Measurements from ENCODE around the gene FGD1.

The FGD1 gene

DNA sequence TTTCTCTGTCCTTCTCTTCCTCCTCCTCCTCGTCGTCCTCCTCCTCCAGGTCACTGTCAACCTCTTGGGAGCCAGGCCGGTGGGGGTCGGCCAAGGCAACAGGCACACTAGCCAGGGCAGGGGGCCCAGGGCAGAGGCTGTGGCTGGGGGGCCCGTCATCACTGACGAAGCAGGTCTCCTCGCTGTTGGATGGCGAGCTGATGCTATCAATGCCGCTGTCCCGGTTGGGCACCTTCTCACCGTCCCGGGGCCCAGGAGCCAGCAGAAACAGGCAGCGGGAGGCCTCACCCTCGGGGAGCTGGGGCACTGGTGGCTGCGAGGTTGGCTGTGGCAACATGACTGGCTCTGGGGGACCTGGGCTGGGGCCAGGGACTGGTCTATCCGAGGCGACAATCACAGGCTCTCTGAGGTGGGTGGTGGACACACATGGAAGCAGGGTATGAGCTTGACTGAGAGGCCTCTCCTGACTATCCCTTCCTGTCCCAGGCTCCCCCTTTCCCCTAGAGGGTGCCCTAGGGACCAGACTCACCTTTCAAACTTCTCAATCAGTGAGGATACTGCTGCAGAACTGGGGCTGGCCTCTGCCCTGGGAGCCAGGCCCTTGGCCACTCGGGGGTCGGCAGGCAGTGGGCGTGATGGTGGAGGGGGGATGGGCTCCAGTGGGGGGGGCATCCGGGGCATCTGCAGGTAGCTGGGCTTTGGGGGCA lies 25.8 kb downstream of the FGD1 start:
- no peak for DNase-seq

DNA sequence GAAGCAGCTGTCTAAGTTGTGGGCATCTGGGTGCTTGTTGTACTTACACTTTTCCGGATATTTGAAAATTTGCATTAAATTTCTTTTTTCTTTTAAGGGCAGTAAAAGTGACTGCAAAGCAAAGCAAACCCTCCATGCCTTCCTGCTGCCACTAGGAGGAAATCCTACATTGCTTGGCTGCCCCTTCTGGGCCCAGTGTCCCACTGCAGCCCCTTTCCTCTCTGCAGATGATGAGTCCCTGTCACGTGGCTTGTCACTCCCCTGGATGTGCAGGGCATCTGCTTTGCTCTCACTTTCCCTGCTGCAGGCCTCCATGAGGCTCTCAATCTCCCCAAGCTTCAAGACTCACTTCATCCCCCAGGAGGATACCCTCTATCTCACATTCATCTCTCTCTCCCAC lies 43.1 kb downstream of the FGD1 start:
- DNase-seq = peak; percentile 80

DNA sequence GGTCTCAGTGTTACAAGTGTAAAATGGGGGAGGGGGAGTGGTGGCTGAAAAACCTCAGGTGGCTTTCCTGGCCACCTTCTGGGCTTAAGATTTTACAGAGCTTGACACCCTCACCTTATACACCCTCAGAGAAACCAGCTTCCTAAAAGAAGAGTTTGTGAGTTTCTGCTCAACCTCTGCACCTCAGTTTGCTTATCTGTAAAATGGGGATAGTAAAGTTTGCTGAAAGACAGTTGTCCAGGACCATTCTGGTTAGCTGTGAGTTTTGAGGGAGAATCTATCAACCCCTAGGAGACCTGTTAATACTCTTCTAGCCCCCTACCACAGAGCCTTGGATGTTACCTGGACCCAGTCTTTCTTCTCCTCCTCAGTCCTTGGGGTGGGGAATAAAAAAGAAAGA lies 46.1 kb downstream of the FGD1 start:
- no peak for DNase-seq

DNA sequence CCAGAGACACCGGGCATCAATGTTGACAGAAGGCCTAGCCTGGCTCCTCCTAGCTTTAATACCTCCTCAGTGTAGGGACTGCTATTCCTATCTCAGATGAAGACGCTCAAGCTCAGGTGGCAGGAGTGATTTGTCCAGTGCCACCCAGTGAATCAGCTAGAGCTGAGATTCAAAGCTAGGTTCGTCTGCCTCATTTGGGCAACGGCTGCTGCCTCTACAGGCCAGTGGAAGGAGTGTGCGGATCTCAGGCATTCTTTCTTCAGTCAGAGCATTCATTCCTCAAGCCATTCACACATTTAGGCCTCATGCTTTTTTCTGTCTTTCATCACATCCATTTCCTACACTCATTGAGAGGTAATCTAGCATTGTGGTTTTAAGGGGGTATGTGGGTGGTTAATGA lies 48.6 kb downstream of the FGD1 start:
- peak; percentile 52 for DNase-seq

DNA sequence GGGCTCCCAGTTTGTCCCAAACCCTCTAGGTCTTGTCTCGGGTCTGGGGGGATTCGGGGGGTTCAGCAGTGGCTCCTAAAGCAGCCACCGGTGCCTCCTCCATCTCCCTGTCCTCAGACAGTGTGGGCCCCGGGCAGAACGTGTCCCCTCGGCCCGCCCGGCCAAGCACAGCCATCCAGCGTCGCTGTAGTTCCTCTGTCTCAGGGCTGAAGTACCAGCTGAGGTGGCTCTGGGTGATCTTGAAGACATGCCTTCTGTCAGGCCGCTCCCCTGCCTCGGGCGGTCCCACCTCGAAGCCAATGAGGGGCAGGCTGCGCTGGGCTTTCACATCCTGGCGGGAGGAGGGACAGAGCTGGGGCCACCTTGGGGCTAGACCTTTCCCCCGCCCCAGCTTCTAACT lies 50.0 kb downstream of the FGD1 start:
- no peak for DNase-seq

DNA sequence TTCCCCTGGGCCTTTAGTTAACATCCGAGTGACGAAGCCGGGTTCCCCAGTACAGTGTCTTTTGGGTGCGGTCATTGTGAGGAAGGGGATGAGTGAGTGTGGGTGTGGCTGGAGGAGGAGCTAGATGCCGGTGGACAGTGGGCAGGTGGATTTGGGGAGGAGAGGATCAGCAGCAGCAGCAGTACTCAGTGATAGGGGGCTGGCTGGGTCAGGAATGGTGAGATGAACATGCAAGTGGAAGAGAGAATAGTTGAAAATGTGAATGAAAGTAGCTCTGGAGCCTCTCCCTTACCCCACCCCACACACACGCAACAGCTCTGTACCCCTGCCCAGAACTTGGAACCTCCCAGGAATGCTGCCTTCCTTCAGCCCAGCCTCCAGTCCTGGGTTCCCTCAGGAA lies 51.3 kb downstream of the FGD1 start:
- DNase-seq = no peak

DNA sequence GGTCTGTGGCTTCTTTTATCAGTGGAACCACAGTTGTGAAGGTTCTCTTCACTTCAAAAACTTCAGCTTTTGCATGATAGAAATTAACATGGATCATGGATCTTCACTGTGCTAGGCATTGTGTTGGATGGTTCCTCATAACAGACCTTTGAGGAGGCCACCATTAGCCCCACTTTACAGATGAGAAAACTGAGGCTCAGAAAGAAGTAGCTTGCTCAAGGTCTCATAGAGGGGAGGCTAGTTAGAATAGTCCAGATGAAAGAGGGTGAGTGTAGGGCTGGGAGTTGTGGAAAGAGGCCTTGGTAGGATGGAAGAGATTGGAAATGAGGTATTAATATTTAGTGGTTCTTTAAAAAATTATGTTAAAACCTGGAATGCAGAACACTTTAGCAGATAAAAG lies 53.2 kb downstream of the FGD1 start:
- no peak for DNase-seq

DNA sequence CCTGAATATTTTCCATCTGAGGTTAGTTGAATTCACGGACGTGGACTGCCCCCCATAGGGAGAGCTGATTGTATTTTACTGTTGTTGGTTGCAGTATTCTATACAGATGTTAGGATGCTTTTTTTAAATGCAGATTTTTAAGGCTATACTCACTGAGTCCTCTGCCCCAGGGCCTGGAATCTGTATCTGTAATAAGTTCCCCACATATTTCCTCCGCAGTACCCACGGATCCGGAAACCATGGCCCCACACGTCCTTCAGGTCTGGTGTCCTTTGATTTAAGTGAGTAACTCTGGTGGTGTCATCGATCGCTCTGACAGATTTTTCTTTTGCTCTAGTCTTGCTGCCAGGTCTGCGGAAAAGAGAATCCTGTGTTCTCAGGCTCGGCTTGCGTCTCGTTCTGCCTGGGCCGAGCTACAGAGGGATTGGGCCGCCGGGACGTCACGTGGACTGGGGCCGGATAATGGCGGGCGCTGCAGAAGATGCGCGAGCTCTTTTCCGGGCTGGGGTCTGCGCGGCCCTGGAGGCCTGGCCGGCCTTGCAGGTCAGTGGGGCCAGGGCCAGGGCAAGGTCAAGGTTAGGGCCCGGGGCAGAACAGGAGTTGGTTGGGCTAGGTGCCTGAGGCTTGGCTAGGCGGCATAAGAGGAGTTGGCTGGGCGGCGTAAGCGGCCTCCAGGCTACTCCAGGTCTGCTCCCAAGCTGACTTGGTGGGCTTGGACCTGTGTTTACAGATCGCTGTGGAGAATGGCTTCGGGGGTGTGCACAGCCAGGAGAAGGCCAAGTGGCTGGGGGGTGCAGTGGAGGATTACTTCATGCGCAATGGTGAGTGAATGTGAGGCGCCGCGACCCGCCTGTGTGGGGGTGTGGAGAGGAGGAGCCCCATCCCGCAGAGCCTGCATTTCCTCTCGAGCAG lies 55.8 kb downstream of the FGD1 start, which contains the start of gene TSR2:
Gene TSR2 (plus strand): TSS at position 445 of the 912 bp plus-strand sequence. CDS start 18 bp downstream, at position 463.
- peak; percentile 94 for DNase-seq

DNA sequence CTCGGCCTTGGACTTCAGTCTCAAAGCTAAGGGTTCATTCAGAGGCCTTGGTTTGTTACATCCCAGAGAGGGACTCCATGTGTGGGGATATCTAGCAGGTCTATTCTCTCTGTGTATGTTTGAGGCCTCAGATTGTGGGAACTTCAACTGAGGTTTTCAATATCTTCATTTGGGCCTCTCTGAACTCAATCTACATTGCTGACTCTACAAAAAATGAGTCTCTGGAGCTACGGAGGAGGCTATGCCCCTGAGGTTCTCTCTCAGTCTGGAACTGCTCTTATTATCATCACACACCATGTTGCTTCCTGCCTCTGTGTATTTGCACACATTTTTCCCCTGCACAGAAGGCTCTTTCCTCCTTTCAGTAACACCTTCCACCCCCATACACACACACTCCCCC lies 60.9 kb downstream of the FGD1 start:
- no peak for DNase-seq

DNA sequence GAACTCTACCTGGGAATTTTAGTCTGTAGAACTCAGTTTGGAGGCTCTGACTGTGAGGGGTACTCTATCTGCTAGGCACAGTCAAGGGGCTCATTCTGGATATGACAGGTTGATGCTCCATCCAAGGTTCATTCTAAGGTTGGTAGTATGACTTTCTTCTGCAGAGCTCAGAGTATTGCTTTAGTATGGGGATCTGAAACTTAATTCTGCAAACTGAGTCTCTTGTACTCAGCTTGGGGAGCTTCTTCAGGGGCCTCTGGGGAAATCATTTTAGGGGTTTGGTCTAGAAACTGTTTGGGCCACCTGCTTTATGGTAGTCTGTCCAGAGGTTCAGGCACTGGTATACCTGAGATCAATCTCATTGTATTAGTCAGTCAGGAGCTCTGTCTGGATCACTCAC lies 65.5 kb downstream of the FGD1 start:
- no peak for DNase-seq

DNA sequence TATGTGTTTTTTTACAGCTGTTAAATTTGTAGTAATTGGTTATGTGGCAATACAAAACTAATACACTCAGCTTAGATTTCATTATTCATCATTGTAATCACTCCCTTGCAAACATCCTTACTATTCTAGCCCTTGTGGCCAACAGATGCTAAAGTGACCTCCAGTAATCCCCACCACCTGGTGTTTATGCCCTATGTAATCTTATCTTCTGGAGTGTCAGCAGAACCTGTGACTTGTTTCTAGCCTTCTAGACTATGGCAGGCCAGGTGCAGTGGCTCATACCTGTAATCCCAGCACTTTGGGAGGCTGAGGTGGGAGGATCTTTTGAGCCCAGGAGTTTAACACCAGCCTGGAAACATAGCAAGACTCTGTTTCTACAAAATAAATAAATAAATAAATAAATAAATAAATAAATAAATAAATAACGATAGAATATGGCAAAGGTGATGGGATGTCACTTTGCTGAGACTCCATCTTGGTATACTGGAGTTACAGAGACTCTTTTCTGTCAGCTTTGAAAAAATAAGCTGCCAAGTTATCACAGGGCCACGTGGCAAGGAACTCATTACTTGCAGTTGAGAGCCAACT lies 68.1 kb downstream of the FGD1 start:
- peak; percentile 93 for DNase-seq

DNA sequence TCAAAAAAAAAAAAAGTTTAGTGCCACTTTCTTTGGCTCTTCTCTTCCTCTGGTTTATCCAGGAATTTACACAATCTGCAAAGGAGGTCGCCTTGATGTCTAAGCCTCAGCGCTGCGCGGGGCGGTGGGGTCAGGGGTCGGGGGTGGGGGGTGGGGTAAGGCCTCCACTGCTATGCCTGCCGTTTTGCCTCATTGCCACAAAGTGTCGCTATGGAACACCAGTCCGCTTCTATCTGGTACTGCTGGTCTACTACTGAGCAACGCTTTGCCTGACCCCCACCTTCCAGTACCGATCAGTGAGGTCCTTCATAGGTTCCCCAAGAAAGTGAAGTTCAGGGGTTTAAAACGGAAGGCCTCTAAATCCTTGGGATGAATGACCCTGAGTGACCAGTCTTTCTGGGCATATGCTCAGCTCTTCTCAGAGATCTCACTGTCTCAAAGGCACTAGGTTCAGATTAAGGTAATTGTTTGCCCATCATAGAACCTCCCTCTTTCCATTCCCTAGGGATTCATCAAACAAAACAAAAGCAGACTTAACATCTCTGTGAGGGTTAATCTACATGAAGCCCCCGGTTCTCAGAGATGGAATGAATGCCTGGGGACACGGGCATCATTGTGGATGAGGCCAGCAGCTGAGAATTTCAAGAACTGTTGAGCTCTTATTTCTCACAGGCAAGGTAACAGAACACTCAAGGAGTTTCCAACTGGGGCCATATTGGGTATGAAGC lies 72.7 kb downstream of the FGD1 start:
- DNase-seq = no peak

DNA sequence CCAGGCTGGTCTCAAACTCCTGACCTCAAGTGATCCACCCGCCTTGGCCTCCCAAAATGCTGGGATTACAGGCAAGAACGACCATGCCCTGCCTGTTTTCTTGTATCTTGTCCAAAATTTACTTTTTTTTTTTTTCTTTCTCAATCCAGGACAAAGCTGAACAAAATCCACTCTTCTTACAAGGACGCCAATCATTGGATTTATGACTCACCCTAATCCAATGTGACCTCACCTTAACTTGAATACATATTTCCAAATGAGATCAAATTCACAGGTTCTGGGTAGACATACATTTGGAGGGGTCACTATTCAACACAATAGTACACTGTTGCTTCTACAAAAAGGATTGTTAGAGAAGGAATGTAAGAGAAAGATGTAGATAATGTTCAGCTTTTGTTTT lies 73.9 kb downstream of the FGD1 start:
- no peak for DNase-seq

DNA sequence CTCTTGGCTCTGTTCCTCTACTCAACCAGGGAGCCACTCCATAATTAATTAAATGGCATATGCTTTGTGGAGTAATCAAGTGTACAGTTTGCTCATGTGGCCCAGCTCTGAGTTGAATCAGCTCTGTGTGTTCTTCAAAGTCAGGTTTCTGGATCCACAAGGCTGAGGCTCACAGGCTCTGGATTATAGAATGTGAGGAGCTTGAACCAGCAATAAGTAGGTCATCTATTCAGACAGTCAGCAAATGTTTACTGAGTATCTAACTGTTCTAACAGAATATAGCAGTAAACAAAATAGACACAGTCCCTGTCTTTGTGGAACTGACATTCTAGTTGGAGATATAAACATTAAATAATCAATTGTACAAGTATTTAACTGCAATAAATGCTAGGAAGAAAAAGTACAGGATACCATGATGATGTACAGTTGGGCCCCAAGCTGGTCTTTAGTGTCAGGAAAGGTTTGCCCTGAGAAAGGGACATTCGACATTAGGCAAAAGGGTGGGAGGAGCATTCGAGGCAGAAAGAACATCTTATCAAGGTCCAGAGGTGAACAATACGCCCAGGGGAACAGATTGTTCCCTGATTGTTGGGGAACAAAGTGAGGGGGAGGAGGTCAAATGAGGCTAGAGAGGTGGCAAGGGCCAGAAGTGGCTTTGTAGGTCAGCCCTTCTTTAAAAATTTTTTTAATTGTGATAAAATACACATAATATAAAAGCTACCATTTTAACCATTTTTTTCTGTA lies 76.3 kb downstream of the FGD1 start:
- DNase-seq = peak; percentile 13

DNA sequence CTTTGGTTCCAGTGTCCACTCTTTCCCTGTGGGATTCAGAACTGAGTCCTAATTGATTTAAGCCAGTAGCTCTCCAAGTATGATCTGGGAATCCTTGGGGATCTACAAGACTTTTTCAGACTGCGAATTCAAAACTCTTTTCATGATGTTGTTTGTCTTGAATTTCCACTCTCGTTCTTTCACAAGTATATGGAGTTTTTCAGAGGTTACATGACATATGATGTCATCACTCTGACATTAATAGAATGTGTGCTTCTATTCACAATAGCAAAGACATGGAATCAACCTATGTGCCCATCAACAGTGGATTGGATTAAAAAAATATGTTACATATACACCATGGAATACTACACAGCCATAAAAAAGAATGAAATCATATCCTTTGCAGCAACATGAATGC lies 79.1 kb downstream of the FGD1 start:
- no peak for DNase-seq

DNA sequence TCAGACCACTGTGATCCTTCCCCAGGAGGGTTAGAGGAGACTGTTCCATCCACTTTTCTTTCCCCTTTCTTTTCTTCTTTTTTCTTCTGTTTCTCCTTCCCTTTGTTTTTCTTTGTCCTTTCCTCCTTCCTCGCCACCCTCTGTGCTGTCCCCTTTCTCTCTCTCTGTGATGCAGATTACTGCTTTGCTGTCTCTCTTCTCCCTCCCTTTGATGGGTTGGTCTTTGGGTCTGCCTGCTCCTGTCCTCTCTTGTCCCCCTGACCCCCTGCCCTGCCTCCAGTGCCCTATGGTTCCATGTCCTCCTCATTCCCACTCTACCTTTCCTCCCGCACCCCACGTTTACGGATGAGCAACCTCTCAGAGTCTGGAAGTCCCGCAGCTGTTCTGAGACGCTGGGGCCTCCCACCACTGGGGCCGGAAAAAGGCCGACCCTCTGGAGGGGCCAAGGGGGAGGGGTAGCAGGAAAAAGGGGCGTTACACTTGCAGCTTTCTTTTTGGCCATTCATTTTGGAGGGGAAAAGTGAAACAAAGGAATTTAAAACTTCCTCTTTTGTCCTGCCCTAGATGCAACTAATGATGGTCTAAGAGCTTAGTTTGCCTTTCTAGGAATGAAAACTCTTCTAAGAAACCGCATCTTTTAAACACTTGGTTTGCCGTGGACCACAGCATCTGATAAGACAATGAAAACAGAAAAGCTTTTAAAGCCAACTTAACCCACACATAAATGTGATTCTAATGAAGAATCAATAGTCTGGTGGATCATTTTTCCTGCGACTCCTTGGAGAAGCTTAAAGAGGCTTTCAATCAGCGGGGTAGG lies 80.3 kb downstream of the FGD1 start:
- no peak for DNase-seq

DNA sequence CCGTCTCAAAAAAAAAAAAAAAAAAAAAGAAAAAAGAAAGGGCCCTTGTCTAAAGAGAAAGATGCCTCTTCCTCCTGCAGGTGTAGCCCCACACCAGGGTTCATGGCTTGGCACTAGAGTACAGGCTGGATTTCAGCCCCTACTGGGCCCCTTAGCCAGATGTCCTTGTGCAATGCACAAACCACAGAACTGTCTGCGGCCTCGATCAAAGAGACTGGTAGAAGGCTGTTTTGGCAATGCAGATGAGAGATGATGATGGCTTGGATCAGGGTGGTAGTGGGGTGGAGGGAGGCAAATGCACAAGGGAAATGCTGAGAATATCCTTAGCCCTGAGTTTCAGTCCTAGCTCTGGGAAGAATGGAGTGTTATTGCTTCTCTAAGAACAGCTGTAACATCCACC lies 82.3 kb downstream of the FGD1 start:
- DNase-seq = peak; percentile 20

DNA sequence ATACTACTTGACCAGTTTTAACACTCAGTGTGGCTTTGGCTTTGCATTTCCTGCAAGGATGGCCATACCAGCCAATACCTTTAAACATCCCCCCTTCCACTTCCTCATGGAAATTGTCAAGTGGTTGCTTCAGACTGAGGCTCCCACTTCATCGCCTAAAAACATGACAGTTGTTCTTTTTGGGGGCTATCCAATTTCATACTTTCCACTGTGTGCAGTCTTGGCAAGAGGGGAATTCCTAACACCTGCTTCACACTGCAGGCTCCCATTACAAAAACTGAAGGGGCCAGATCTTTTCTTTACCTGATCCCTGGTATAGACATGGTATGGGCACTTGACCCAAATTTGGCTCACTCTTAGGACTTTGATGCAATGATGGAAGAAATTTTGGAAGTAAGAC lies 84.3 kb downstream of the FGD1 start:
- DNase-seq = no peak

DNA sequence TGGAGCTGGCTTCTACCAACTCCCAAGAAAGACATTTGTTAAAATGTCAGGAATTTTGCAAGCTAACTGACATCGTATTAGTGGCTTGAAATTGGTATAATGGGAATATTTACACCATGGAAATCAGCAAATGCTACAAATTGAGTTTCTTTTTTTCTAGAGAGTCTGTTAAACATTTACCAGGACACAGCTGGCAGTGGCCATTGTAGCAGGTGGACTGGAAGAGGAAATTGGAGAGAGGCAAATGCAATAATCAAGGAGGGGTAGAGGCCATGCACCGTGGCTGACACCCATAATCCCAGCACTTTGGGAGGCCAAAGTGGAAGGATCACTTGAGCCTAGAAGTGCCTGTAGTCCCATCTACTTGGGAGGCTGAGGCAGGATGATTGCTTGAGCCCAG lies 88.8 kb downstream of the FGD1 start:
- no peak for DNase-seq

DNA sequence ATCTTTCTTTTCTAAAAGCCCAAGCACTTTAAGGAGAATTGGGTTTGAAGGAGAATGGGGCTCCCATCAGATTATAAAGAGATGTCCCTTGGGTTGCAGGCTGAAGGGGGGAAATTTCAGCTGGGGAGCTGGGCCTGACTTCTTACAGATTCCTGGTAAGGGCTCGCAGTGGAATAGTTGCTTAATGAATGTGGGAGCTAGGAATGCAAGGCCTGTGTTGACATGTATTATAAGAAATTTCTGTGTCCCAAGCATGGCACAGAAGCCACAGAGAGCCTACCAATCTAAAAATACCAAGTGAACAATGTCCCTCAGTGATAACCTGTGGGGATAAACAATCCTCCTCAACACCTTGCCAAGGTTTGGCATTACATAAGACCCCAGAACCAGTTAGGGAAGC lies 98.9 kb downstream of the FGD1 start:
- no peak for DNase-seq
